Stimulated activated CD4-positive, alpha-beta T cell treated with anti-CD3 and anti-CD28 coated beads, TNF-alpha, amount 100 ng/mL, for 24 hours (primary cell): ENCODE measurements around the gene CAB39.
"Not testable (repeated sequence)": the region's sequence is repeated elsewhere in the genome, so short reads cannot be mapped to it uniquely, and the experiment has no call there.

Experiments
- DNase-seq, 3 experiments: peaks; one replicate each; pipeline ENCODE4 v3.0.0-alpha.2; 2020; ENCODE audit warnings: low read depth in 3 of 3

The CAB39 gene

DNA sequence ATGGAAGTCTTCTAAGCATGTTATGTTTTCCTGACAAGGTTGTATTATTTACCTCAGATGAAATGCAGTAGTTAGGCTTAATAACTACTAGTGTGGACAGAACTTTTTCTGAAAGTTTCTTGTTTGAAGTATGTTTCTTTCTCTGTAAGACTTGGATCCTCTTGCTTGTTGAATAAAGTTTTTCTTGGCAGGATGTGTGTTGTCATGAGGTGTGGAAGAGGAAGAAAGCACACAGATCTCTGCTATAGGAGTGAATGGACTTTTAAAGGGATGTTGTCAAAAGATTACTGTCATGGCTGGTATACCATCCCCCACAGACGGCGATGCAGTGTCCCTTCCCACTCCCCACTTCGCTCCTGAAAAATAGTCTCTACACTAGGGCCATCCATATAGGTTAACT, 2.6 kb downstream of the CAB39 start:
- no peak for DNase-seq

DNA sequence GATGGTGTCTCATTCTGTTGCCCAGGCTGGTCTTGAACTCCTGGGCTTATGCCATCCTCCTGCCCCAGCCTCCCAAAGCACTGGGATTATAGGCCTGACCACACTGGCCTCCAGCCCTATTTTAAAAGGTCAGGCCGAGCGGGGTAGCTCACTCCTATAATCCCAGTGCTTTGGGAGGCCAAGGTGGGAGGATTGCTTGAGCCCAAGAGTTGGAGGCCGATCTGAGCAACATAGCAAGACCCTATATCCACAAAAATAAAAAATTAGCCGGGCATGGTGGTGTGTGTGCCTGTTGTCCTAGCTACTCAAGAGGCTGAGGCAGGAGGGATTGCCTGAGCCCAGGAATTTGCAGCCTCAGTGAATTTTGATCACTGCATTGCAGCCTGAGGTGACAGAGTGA, 3.9 kb downstream of the CAB39 start:
- no peak for DNase-seq

DNA sequence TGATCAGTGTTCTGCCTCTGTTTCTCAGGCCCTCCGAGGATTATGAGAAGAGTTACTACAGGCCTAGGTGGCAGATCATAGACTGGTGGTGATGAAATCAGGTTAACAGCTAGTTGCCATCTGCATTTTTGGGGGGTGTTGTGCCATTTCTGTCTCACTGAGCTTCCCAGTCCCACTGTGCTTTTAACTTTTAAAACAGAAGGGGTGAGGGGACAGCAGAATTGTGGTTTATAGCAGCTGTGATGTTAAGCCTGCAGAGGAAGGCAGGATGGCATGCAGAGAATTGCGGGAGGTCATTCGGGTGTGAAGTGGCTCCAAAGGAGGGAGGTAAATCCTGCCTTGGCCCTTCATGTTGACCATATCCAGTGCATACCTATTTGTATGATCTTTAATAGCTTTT, 5.0 kb downstream of the CAB39 start:
- DNase-seq, result no peak

DNA sequence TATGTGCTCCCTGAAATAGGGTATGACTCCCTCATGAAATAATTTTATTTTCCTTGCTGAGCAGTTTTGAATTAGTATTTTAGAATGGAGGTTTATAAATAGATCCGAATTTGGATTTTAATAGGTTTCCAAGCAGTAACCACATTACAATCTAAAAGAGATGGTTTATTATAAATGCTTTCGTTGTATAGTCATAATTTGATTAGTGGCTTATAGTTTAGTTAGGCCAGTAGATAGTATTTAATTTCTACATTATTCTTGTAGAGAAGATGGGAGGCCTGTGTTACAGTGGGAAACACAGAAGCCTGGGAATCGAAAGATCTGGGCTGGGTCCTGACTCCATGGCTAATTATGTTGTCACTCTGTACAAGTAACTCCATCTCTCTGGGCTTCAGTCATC, 6.7 kb downstream of the CAB39 start:
- DNase-seq, result no peak

DNA sequence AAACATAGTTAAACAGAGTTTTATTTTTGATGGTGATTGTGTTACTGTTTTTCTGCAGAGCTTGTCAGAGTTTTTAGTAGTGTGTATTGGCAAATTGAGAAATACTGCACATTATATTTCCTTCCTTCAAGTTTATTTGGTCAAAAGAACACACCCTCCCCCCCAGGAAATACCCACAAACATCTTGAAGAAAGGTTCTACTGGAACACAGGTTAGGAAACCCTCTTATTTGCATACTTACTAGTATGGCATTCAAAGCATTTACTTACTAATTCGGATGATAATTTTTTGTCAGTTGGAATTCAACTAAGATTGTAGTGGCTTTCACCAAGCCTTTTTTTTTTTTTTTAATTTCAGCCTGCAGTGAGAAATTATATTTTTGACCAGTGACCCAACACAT, 9.1 kb downstream of the CAB39 start:
- no peak for DNase-seq

DNA sequence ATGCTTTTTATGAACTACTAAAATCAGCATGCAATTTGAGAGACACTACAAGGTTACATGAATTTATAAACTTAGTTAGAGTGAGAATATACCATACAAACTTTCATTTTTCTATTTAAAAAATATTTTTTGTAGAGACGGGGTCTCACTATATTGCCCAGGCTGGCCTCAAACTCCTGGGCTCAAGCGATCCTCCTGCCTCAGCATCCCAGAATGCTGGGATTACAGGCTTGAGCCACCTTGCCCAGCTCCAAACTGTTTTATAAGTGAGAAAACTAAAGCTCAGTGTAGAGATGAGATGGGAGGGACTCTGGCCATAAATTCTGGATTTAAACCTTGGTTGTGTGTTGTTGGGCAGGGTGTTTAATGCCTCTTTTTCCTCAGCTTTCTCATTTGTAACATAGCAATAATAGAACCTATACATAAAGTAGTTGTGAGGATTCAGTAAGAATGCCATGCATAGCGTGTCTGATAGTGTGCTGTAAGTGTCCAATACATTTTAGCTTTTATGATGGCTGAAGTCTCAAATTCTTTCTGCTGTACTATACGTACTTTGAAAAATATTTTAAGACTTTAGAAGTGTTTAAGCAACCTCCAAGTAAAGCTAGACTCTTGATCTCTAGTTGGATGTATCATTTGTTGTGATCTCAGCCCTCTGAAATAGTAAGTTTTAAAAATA, 9.7 kb downstream of the CAB39 start:
- DNase-seq, result no peak

DNA sequence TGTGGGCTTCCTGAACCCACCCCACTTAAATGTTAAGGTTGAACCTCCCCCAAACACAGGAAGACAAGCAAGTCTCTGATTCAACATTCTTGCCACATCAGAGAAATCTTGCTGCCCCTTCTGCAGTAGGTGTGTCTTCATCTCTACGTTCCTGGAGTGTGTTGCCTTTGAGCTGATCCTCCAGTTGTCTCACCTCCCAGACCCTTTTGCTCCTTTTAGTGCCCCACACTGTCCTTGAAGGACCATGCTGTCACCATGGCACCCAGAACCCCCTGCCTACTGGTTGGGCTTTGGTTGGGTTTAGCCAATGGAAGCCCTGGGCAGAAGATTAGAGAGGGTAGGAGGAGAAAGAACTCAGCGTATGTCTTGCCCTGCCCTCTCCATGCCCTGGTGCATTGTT, 10.7 kb downstream of the CAB39 start:
- DNase-seq, result peak in 1 of 3 experiments; percentile 7

DNA sequence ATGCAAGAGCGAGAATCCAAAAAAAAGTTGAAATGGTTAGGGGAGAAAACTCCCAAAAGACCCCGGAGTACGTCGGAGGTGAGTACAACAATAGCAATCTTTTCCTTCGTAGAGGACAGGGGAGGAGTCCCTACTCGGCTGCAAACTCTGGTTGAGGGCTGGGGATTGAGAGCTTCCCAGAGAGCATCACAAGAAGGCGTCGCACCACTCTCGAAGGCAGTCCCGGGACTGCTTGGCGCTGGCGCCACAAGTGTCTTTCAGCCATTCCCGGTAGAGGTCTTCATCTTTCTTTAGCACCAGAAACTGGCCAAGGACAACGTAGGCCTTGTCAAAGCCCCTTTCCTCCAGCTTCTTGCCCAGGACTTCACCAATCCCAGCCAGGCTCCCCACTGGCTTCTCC, 12.3 kb downstream of the CAB39 start:
- DNase-seq, result not testable (repeated sequence)

DNA sequence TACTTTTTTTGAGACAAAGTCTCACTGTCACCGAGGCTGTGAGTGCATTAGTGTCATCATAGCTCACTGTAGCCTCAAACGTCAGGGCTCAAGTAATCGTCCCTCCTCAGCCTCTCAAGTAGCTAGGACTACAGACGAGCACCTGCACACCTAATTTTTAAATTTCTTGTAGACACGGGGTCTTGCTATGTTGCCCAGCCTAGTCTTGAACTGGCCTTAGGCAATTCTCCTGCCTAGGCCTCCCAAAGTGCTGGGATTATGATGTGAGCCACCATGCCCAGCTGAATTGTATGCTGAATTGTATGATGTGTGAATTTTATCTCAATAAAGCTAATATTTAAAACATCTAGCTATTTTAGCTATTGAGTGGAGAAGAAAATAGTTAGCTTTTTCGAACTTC, 18.9 kb downstream of the CAB39 start:
- no peak for DNase-seq

DNA sequence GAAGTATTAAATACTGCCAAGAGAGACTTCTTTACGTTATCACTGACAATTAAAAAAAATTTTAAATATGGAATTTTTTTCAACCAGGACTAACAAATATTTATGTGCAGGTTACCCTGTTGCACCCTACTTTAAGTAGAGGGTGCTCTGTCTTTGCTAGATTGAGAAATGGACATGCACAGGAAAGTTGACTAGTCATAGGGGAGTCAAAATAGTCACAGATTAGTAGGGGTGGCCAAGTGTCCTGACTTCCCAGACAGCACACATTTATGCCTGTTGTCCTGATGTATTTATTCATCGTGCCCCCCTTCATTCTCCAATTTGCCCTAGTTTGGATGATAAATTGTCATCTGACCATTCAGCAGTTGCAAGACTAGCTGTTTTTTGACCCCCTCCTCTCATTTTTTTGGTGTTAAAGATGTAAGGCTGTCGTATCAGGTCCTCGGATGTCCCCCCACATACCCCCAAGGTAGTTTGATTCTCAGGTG, 20.3 kb downstream of the CAB39 start:
- DNase-seq, result no peak

DNA sequence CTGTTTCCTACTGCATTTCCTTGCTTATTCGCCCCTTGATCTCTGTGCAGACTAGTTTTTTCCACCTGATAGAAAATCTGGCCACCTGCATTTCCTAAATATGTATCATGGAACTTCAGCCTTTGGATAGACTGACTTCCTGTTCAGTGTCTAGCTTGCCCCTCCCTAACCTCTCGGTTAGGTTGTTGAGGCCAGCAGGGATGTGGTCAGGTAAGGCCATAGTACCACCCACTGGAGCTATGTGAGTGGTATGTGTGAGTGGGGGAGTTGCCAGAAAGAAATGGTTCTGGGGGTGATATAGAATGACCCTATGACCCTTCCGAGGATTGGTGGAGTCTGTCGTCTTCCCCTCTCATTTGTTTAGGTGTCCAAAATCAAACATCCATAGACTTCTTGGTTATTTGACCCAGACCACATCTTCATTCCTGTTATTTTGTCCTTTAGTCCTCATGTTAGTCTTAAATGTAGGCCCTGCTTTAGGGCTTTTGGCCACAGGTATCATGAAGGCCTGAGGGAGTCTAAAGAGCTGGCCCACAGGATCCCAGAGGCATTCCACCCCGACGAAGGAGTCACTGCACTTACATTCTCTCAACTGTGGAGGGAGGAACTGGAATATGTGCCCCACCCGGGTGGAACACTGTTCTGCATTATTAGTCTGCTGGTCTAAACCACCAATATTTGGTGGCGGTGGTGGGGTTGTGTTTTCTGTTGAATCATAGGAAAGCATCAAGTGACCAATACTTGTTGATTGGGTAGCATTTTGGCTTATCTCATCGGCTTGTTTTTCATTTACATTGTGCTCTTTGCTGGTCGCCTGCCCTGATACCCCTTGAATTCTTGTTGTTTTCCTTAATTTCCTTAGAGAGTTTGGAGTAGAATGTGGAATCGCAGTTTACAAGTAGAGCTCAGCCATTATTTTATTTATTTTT, 21.9 kb downstream of the CAB39 start:
- no peak for DNase-seq

DNA sequence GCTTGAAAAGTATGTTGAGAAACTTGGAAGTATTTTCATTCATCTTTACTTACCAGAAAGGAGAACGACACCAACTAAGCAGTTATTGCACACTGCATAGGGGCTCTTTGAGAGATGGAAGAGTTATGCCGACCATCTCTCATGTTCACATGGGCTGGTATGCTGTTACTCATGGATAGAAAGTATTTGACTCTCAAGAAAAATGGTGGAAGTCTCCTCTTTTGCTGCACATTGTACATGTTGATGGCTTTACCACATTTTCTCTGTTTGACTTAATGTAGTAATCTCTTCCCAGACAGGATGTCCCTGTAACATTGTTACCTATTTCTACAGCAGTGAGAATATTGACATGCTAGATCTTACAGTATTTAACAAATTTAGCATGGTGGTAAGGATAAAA, 23.2 kb downstream of the CAB39 start:
- no peak for DNase-seq

DNA sequence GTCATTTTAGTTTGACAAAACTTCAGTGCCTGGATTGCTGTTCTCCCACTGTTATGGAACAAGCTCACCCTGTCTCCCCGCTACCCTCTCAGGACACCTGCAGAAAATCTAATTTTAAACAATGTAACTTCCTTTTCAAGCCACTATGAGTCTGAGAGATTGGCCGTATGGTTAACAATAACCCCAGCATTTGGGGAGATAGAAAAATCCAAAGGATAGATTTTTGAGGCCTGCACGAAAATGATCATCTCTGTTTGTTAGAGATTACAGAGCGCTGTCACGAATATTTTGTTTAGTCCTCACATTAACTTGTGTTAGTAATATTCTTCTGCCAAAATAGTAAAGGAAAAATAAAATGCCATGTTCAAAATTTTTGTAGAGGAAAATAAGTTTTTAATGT, 24.7 kb downstream of the CAB39 start:
- DNase-seq, result no peak

DNA sequence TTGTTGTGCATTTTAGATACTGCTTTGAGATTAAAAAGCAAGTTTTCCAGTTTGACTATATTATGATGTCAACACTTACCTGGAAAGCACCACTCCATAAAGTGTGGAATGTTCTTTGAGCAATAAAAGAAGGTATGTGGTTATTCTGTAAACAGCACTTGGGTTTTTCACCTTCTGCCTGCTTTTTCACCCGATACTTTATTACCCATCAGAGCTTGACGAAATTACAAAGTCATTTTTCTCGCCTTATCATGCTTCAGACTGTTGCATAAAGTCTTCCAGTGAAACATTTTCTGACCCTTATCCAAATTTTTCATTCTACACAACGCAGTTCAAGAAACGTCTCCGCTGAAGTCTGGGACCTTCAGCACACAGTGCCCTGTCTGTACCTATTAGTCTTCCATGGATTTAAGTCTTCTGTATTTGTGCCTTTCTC, 25.2 kb downstream of the CAB39 start:
- DNase-seq, result no peak

DNA sequence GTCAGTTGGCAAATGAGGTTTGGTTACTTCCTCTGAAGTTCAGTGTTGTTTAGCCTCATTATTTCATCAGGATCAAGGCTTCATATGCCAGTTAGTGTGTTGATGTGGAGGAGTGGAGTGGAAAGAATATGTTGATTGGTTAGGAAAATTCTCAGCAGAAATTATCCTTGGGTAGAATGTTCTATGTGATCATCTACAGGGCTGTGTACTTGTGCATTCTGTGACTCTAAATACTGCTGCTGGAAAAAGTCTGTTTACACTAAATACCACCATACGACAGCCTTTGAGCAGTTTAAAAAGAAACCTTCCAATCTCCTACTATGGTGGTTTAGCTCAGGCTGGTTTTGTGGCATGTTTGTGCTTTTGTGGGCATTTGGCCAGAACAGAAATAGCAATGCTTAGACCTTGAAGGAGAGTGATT, 25.8 kb downstream of the CAB39 start:
- DNase-seq, result no peak

DNA sequence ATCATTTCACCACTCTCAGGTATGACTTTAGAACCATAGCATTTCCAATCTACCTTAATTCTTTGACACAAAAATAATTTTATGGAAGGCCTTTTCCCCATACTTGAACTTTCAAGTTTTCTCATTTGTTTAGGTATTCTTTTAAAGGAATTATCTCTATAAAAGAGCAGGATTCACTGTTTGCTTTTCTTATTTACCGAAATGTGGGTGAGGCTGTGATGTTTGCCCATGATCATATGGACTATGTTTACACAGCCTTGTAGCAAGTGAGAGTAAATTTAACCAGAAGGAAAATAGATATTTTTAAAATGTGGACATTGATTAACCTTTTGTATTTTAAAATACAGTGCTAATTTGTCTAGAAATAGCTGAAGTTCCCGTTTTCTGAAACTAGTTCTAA, 26.3 kb downstream of the CAB39 start:
- DNase-seq, result no peak

DNA sequence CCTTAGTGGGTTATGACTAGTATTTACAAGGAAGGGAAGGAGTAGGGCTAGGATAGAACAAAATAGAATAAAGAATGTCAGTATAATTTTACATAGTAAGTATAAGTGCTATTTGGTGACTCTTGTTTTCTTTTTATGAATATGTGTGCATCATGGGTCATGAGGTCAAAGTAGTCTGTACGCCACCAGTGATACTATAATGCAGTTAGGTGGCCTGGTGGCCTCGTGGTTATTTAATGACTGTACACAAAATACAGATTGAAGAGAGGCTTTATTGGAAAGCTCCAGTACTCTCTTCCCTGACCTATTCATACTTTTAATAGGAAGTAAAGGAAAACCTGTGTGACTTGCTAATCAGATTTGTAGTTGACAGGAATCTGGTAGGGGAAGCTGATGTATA, 27.3 kb downstream of the CAB39 start:
- DNase-seq, result no peak

DNA sequence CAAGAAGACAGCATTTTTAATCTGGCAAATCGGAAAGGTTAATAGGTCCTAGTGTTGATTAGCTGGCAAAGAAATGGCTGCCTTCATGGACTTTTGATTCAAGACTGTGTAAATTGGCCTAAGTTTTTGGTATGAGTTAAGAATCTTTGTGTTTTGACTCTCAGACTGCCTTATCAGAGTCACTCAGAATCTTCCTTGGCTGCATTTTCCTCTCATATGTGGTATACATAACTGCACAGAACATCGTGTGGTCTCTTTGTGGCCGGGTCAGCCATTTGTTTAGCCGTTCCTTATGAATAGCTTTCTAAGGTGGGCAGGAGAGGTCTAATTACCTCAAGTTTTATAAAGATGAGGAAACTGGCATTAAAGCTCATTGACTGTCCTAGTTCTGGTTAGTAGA, 30.1 kb downstream of the CAB39 start:
- no peak for DNase-seq

DNA sequence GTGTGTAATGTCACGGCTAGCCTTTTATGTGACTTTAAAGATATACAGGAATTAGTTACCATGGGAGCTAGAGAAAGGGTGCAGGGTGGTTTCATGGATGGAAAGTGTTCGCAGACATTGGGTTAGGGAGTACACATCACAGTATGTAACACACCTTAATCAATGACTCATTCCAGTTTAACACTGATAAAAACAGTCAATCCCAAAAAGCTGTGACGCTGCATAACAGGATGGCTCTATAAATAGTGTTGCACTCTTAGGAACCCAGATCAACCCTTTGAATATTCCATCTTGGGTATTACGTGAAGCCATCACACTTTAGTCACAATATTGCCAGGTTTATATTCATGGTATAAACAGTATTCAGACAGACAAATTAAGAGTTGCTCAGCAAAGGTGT, 33.6 kb downstream of the CAB39 start:
- no peak for DNase-seq

DNA sequence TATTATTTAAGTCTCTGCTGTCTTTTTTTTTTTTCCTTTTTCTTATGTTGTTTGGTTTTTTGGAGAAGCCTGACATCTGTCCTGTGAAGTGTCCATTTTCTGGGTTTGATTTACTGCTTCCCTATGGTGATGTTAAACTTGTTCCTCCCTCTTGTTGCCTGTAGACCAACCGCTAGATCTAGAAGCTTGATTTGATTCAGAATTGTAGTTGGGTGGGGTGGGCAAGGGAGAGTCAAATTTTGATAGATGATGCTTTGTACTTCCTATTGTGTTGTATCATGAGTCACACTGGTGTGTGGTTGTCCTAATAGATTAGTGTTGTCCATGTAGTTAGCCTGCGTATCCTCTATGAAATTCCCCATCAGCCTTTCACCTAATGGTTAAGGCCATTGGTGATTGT, 35.4 kb downstream of the CAB39 start:
- no peak for DNase-seq

DNA sequence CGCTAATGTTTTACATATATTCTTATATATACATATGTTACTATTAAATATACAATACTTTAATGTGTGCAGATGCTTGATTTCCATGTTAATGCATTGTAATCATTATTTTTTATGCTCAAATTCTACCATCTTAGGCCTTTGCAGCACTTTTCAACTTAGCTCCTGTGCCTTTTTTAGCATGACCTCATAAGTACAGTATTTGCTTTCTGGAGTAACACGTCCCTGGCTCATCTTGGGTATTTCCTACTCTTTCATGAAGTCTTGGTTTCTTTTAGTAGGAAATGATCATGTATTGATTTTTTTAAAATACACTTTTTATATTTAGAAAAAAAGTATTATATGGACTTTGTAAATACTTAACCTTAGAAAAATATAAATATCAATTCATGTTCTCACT, 36.5 kb downstream of the CAB39 start:
- DNase-seq, result no peak

DNA sequence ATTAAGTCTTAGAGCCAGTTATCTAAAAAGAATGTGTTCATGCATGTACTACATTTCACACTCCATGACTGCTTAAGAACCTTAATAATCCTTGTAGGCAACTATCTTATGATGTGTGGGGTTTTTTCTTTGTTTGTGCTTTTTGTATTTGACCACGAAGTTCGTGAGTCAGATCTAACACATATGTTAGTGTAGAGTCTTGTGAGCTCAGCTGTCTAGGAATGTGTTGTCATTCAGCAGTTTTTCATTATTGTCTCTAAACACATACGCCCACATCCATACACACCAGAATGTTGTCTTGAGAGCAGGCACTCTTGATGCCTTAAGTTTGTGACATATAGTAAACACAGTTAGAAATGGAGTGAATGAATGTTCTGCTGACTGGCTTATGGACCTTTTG, 38.4 kb downstream of the CAB39 start:
- DNase-seq, result no peak

DNA sequence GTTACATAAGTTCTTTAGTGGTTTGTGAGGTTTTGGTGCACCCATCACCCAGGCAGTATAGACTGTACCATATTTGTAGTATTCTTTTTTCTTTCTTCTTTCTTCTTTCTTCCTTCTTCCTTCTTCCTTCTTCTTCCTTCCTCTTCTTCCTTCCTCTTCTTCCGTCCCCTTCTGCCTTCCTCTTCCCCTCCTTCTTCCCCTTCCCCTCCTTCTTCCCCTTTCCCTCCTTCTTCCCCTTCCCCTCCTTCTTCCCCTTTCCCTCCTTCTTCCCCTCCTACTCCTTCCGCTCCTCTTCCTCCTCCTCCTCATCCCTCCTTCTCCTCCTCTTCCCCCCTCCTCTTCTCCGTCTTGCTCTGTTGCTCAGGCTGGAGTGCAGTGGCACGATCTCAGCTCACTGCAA, 41.6 kb downstream of the CAB39 start:
- no peak for DNase-seq
